ENCODE data around the gene MPP1.

MPP1 gene

GRCh38 chrX:154812341-154813101 lies 7.2 kb upstream of the MPP1 start:
- Histone ChIP-seq H3K36me3 (ENCODE audit: control insufficient read depth, insufficient read depth, low read length) (no peaks in the 10 kb centered on the region), H3K27ac (ENCODE audit: low read depth, low read length) (no peak overlapping the region), H3K4me3 (ENCODE audit: low read depth, low read length) (no peak overlapping the region), H3K9me3 (ENCODE audit: control insufficient read depth, insufficient read depth, low read depth, low read length) (peaks cover 16% of the 10 kb centered on the region), H3K9ac (ENCODE audit: low read length) (no peak overlapping the region), H3K4me1 (ENCODE audit: control insufficient read depth, insufficient read depth, low read length) (no peaks in the 10 kb centered on the region), H3K27me3 (ENCODE audit: control insufficient read depth, insufficient read depth, low read length) (no peaks in the 10 kb centered on the region)

GRCh38 chrX:154809939-154810665 lies 4.8 kb upstream of the MPP1 start:
- H3K4me3 ChIP-seq (ENCODE audit: low read depth, low read length), result no peak overlapping the region
- no peaks in the 10 kb centered on the region for H3K36me3 ChIP-seq (ENCODE audit: control insufficient read depth, insufficient read depth, low read length)
- H3K27ac ChIP-seq (ENCODE audit: low read depth, low read length), result no peak overlapping the region
- no peak overlapping the region for H3K9ac ChIP-seq (ENCODE audit: low read length)
- H3K9me3 ChIP-seq (ENCODE audit: control insufficient read depth, insufficient read depth, low read depth, low read length), result peaks cover 24% of the 10 kb centered on the region
- H3K27me3 ChIP-seq (ENCODE audit: control insufficient read depth, insufficient read depth, low read length), result no peaks in the 10 kb centered on the region; the same call in 1 of the 2 replicates
- peaks cover 5% of the 10 kb centered on the region; the same call in 1 of the 2 replicates for H3K4me1 ChIP-seq (ENCODE audit: control insufficient read depth, insufficient read depth, low read length)

GRCh38 chrX:154806837-154807501 lies 1.7 kb upstream of the MPP1 start:
- Histone ChIP-seq H3K9ac (ENCODE audit: low read length) (no peak overlapping the region), H3K36me3 (ENCODE audit: control insufficient read depth, insufficient read depth, low read length) (no peaks in the 10 kb centered on the region), H3K4me3 (ENCODE audit: low read depth, low read length) (no peak overlapping the region), H3K27ac (ENCODE audit: low read depth, low read length) (no peak overlapping the region), H3K4me1 (ENCODE audit: control insufficient read depth, insufficient read depth, low read length) (peaks cover 25% of the 10 kb centered on the region; the same call in 1 of the 2 replicates), H3K9me3 (ENCODE audit: control insufficient read depth, insufficient read depth, low read depth, low read length) (peaks cover 30% of the 10 kb centered on the region), H3K27me3 (ENCODE audit: control insufficient read depth, insufficient read depth, low read length) (peaks cover 15% of the 10 kb centered on the region; the same call in 1 of the 2 replicates)

- Histone ChIP-seq H3K27ac (ENCODE audit: low read depth, low read length) (no peak overlapping the region; the same call in 1 of the 2 replicates), H3K4me3 (ENCODE audit: low read depth, low read length) (peak overlapping the region; percentile 82), H3K27me3 (ENCODE audit: control insufficient read depth, insufficient read depth, low read length) (peaks cover 15% of the 10 kb centered on the region; the same call in 1 of the 2 replicates), H3K9me3 (ENCODE audit: control insufficient read depth, insufficient read depth, low read depth, low read length) (peaks cover 30% of the 10 kb centered on the region), H3K9ac (ENCODE audit: low read length) (peak overlapping the region; percentile 45), H3K4me1 (ENCODE audit: control insufficient read depth, insufficient read depth, low read length) (peaks cover 28% of the 10 kb centered on the region; the same call in 1 of the 2 replicates), H3K36me3 (ENCODE audit: control insufficient read depth, insufficient read depth, low read length) (no peaks in the 10 kb centered on the region)
Observed at GRCh38 chrX:154805696-154806091, 409 bp upstream of the MPP1 start.

GRCh38 chrX:154804261-154804956 lies 876 bp downstream of the MPP1 start:
- H3K9ac ChIP-seq (ENCODE audit: low read length), result peak overlapping the region; percentile 77
- peak overlapping the region; percentile 82 for H3K4me3 ChIP-seq (ENCODE audit: low read depth, low read length)
- H3K36me3 ChIP-seq (ENCODE audit: control insufficient read depth, insufficient read depth, low read length), result no peaks in the 10 kb centered on the region
- H3K27me3 ChIP-seq (ENCODE audit: control insufficient read depth, insufficient read depth, low read length), result peaks cover 15% of the 10 kb centered on the region; the same call in 1 of the 2 replicates
- H3K9me3 ChIP-seq (ENCODE audit: control insufficient read depth, insufficient read depth, low read depth, low read length), result peaks cover 27% of the 10 kb centered on the region
- peaks cover 41% of the 10 kb centered on the region for H3K4me1 ChIP-seq (ENCODE audit: control insufficient read depth, insufficient read depth, low read length)
- H3K27ac ChIP-seq (ENCODE audit: low read depth, low read length), result no peak overlapping the region; the same call in 1 of the 2 replicates

GRCh38 chrX:154802947-154803346 lies 2.3 kb downstream of the MPP1 start:
- Histone ChIP-seq H3K36me3 (ENCODE audit: control insufficient read depth, insufficient read depth, low read length) (no peaks in the 10 kb centered on the region), H3K4me3 (ENCODE audit: low read depth, low read length) (no peak overlapping the region; the same call in 1 of the 2 replicates), H3K9me3 (ENCODE audit: control insufficient read depth, insufficient read depth, low read depth, low read length) (peaks cover 23% of the 10 kb centered on the region), H3K27me3 (ENCODE audit: control insufficient read depth, insufficient read depth, low read length) (peaks cover 15% of the 10 kb centered on the region; the same call in 1 of the 2 replicates), H3K9ac (ENCODE audit: low read length) (no peak overlapping the region), H3K4me1 (ENCODE audit: control insufficient read depth, insufficient read depth, low read length) (peaks cover 47% of the 10 kb centered on the region), H3K27ac (ENCODE audit: low read depth, low read length) (no peak overlapping the region)

GRCh38 chrX:154800478-154801210 lies 4.6 kb downstream of the MPP1 start:
- Histone ChIP-seq H3K27me3 (ENCODE audit: control insufficient read depth, insufficient read depth, low read length) (peaks cover 15% of the 10 kb centered on the region; the same call in 1 of the 2 replicates), H3K9ac (ENCODE audit: low read length) (no peak overlapping the region), H3K27ac (ENCODE audit: low read depth, low read length) (no peak overlapping the region), H3K9me3 (ENCODE audit: control insufficient read depth, insufficient read depth, low read depth, low read length) (peaks cover 8% of the 10 kb centered on the region; the same call in 1 of the 2 replicates), H3K4me1 (ENCODE audit: control insufficient read depth, insufficient read depth, low read length) (peaks cover 56% of the 10 kb centered on the region), H3K4me3 (ENCODE audit: low read depth, low read length) (no peak overlapping the region), H3K36me3 (ENCODE audit: control insufficient read depth, insufficient read depth, low read length) (no peaks in the 10 kb centered on the region)

GRCh38 chrX:154799556-154800348 lies 5.5 kb downstream of the MPP1 start:
- H3K27ac ChIP-seq (ENCODE audit: low read depth, low read length), result peak overlapping the region; percentile 46; the same call in 1 of the 2 replicates
- H3K4me1 ChIP-seq (ENCODE audit: control insufficient read depth, insufficient read depth, low read length), result peaks cover 55% of the 10 kb centered on the region
- H3K4me3 ChIP-seq (ENCODE audit: low read depth, low read length), result no peak overlapping the region
- no peaks in the 10 kb centered on the region for H3K36me3 ChIP-seq (ENCODE audit: control insufficient read depth, insufficient read depth, low read length)
- H3K9me3 ChIP-seq (ENCODE audit: control insufficient read depth, insufficient read depth, low read depth, low read length), result peaks cover 6% of the 10 kb centered on the region; the same call in 1 of the 2 replicates
- H3K27me3 ChIP-seq (ENCODE audit: control insufficient read depth, insufficient read depth, low read length), result peaks cover 13% of the 10 kb centered on the region; the same call in 1 of the 2 replicates
- peak overlapping the region; percentile 32 for H3K9ac ChIP-seq (ENCODE audit: low read length)

GRCh38 chrX:154797006-154797405 lies 8.3 kb downstream of the MPP1 start:
- H3K4me3 ChIP-seq (ENCODE audit: low read depth, low read length), result no peak overlapping the region
- no peak overlapping the region for H3K9ac ChIP-seq (ENCODE audit: low read length)
- H3K9me3 ChIP-seq (ENCODE audit: control insufficient read depth, insufficient read depth, low read depth, low read length), result peaks cover 8% of the 10 kb centered on the region; the same call in 1 of the 2 replicates
- no peak overlapping the region; the same call in 1 of the 2 replicates for H3K27ac ChIP-seq (ENCODE audit: low read depth, low read length)
- peaks cover under 1% of the 10 kb centered on the region; the same call in 1 of the 2 replicates for H3K27me3 ChIP-seq (ENCODE audit: control insufficient read depth, insufficient read depth, low read length)
- peaks cover 36% of the 10 kb centered on the region for H3K4me1 ChIP-seq (ENCODE audit: control insufficient read depth, insufficient read depth, low read length)
- H3K36me3 ChIP-seq (ENCODE audit: control insufficient read depth, insufficient read depth, low read length), result no peaks in the 10 kb centered on the region
